Choroid plexus epithelial cell (primary cell): ENCODE data around the gene SPATA13.
A peak's percentile ranks its signal among the peaks of the same experiment; 100 is the strongest.

Source experiments
- DNase-seq: peaks from one replicate; pipeline ENCODE4 v3.0.0-alpha.2; 2010; ENCODE audit warnings: low read depth
- H3K4me3 ChIP-seq: 2 replicates; pipeline ENCODE4 v1.5.1; 2011; ENCODE audit warnings: low read depth, mild to moderate bottlenecking, control low read depth, low read length, moderate library complexity
- TF ChIP-seq, protein P1 (sequence below): conservative IDR thresholded peaks from 2 replicates; pipeline ENCODE4 v1.5.1; 2011; ENCODE audit warnings: low read depth, mild to moderate bottlenecking, control low read depth, inconsistent platforms, low read length, moderate library complexity

SPATA13 gene

DNA sequence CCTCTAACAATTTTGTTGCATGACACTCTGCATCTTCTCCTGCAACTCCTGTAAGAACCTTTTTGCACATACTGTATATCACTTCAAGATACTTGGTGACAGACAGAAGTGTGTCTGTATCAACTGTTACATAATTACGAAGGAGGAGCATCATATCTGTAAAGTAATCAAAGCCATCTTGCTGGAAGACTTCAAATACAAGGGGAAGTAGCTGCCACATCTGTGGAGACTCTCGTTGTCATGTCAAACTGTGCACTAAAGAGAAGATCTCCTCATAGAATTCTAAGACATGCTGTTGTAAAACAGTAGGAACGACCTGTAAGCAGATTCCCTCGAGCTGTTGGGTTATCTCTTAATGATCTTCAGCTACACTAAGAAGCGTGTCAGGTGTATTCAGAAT is 38.0 kb upstream of the SPATA13 start:
- DNase-seq, result no peak
- no peak overlapping the region for H3K4me3 ChIP-seq
- TF ChIP-seq, protein P1, sequence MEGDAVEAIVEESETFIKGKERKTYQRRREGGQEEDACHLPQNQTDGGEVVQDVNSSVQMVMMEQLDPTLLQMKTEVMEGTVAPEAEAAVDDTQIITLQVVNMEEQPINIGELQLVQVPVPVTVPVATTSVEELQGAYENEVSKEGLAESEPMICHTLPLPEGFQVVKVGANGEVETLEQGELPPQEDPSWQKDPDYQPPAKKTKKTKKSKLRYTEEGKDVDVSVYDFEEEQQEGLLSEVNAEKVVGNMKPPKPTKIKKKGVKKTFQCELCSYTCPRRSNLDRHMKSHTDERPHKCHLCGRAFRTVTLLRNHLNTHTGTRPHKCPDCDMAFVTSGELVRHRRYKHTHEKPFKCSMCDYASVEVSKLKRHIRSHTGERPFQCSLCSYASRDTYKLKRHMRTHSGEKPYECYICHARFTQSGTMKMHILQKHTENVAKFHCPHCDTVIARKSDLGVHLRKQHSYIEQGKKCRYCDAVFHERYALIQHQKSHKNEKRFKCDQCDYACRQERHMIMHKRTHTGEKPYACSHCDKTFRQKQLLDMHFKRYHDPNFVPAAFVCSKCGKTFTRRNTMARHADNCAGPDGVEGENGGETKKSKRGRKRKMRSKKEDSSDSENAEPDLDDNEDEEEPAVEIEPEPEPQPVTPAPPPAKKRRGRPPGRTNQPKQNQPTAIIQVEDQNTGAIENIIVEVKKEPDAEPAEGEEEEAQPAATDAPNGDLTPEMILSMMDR, result no peak

DNA sequence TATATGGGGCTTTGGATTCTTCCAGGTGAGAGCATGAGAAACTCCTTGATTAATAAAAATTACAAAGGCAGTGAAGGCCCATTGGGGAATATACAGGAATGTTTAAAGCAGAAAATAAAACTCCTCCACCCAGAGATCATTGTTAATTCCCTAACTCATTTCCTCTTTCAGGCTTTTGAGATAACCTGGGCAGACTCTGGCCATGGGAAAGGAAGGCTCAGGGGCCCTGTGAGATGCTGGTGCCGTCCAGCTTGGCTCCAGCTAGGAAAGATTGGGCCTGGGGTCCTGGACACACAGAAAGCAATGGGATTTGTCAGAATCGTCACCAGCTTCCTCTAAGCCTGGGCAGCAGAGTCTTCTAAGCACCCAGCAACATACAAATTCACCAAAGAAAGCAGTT is 36.8 kb upstream of the SPATA13 start:
- TF ChIP-seq, protein P1, result no peak
- DNase-seq, result no peak
- H3K4me3 ChIP-seq, result no peak overlapping the region

DNA sequence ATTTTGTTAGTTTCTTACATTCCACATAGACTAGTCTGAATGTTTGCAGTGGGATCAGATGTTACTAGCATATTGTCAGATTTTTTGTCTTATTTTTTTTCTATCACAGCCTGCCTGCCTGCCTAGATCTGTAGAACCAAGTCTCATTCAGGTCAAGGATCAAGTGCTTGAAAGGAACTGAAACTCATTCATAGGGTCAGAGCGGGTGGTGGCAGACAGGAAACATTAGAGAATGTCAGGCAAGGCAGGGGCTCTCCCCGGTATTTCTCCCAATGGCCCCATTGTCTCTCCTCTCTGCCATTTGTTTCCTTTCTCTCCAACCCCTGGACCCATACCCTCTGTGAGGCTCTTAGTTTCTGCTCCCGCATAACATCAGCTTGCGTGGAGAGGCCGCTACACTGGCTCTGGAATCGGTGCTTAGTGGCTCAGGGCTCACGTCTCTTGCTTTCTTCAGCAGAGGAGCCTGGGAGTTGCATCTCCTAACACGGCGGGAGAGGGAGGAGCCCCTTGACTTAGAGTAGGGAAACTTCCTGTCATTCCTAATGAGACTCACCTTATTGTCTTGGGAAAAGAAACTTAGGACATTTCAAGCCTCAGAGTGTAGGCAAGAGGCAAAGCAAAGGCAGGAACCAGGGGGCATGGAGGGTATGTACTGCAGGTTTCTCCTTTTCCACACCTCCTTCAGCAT is 35.6 kb upstream of the SPATA13 start:
- TF ChIP-seq, protein P1, result no peak
- H3K4me3 ChIP-seq, result no peak overlapping the region
- no peak for DNase-seq

DNA sequence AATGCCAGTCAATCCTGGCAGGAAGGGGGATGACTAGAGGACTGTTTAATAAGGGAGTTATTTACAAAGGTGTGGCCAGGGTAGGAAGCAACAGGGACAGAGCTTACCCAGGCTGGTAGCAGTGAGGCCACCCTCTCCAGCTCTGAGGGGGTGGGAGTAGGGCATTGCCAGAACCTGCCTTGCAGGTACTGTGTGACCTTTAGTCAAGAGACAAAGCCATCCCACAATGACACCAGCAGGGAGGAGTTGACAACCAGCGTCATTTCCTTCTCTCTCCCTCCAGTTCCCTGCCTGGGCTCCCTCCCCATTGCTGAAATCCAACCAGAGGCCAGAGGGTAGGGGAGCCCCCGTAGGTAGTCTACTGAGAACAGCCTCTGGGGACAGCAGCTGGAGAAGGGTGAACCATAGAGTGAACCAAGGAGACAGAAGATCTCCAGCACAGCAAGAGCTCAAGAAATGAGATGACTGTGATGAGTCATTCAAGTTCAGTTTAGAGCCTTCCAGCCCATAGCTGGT is 33.3 kb upstream of the SPATA13 start:
- peak; percentile 74 for DNase-seq
- TF ChIP-seq, protein P1, result no peak
- H3K4me3 ChIP-seq, result no peak overlapping the region

DNA sequence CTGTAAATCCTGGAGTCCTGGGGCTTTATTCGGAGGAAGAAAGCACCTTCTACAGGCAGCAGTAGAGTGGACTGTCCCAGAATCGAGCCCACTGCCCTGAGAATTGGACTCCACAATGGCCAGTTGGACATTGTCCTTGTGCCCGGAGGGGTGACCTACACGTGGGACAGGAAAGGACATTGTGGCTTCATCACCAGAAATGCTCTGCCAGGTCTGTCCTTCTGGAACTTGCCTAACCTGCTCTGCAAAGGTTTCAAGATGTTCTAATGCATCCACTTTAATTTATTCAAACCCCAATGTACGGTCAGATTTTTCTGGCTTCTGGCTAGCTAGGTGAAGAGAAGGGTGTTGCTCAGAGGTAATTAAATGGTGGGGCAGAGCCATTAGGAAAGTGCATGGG is 32.4 kb upstream of the SPATA13 start:
- H3K4me3 ChIP-seq, result no peak overlapping the region
- TF ChIP-seq, protein P1, result no peak
- DNase-seq, result no peak

DNA sequence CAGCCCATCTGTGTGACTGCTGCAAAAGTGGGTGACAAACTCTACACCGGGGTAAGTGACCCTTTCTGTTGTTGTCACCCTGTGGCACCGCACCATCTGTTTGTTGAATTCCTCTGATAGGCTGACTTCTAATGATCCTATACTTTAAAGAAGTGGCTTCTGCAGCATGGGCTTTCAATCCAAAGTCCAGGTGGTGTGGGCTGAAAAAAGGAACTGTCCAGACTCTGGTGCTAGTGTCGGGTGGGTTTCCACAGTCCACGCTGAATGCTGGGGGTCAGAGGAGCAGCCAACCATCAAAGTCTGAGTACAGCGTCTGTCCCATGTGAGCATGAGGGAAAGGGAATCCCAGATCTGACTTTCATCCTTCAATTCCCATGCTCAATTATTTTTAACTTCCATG is 31.6 kb upstream of the SPATA13 start:
- TF ChIP-seq, protein P1, result no peak
- DNase-seq, result no peak

More for the DNA sequence above, 31.6 kb upstream of the SPATA13 start:
- H3K4me3 ChIP-seq, result no peak overlapping the region
